OCI-LY7 (cell line): ENCODE data around the gene SLC35F1. TPM values are rescaled to one million over a fixed set of nuclear protein-coding genes. Genes with fewer than 3 reads are reported as not detected.

Experiments
- BruUV-seq: library from RNA; stranded (reverse); fragments of 400-500 nt; replicated peaks from 2 replicates; lab custom pipeline; 2021; lab: Mats Ljungman, UMichigan
- CTCF ChIA-PET: fragments of 300-600 bp; sonication (Branson Sonifier 250); formaldehyde crosslinking; loops from one replicate; lab custom pipeline; 2022; ENCODE audit warnings: antibody characterized with exemption; ENCODE audit not compliant: unreplicated experiment; lab: Charles Lee
- POLR2A ChIA-PET: fragments of 300-600 bp; sonication (Branson Sonifier 250); formaldehyde crosslinking; loops from one replicate; lab custom pipeline; 2022; ENCODE audit warnings: antibody characterized with exemption; lab: Charles Lee
- DNase-seq: peaks from one replicate; pipeline ENCODE4 v3.0.0-alpha.2; 2015; ENCODE audit warnings: low spot score
- H2AFZ ChIP-seq: fragments of 200-600 bp; sonication (generic), shearing (Covaris generic); 2 replicates; pipeline ENCODE4 v1.6.1; 2014; ENCODE audit warnings: mild to moderate bottlenecking, antibody characterized with exemption, low read length, moderate library complexity
- H3K27ac ChIP-seq: fragments of 200-600 bp; sonication (generic); 2 replicates; pipeline ENCODE4 v1.5.1; 2014; ENCODE audit warnings: mixed run types, low read depth, mild to moderate bottlenecking, moderate library complexity, low read length, inconsistent platforms; ENCODE audit not compliant: poor library complexity, severe bottlenecking
- H3K36me3 ChIP-seq: fragments of 200-600 bp; sonication (generic); 2 replicates; pipeline ENCODE4 v1.6.1; 2014; ENCODE audit warnings: mild to moderate bottlenecking, antibody characterized with exemption, low read length, moderate library complexity, mixed read lengths; ENCODE audit not compliant: insufficient read depth
- H3K4me1 ChIP-seq: fragments of 200-600 bp; sonication (generic); 2 replicates; pipeline ENCODE4 v1.5.1; 2014; ENCODE audit warnings: mild to moderate bottlenecking, low read length; ENCODE audit not compliant: insufficient read depth, poor library complexity, severe bottlenecking
- H3K4me2 ChIP-seq: fragments of 200-600 bp; sonication (generic); 2 replicates; pipeline ENCODE4 v1.6.1; 2014; ENCODE audit warnings: mild to moderate bottlenecking, low read length
- H3K4me3 ChIP-seq: fragments of 200-600 bp; sonication (generic); 2 replicates; pipeline ENCODE4 v1.5.1; 2014; ENCODE audit warnings: mild to moderate bottlenecking, low read depth, low read length; ENCODE audit not compliant: poor library complexity, severe bottlenecking
- H3K79me2 ChIP-seq: fragments of 200-600 bp; sonication (generic); 2 replicates; pipeline ENCODE4 v1.6.1; 2016; ENCODE audit warnings: low read depth, mild to moderate bottlenecking, low read length, moderate library complexity, mixed read lengths; ENCODE audit not compliant: insufficient read depth
- H3K9me2 ChIP-seq: fragments of 200-600 bp; sonication (generic); 2 replicates; pipeline ENCODE4 v1.6.1; 2016; ENCODE audit warnings: mild to moderate bottlenecking, low read length, mixed read lengths; ENCODE audit not compliant: insufficient read depth
- H3K9me3 ChIP-seq: fragments of 200-600 bp; sonication (generic); 2 replicates; pipeline ENCODE4 v1.6.1; 2014; ENCODE audit warnings: mild to moderate bottlenecking, mixed run types, low read length, mixed read lengths
- H4K20me1 ChIP-seq: fragments of 200-600 bp; sonication (generic); 2 replicates; pipeline ENCODE4 v1.6.1; 2014; ENCODE audit warnings: mild to moderate bottlenecking, antibody characterized with exemption, low read length, moderate library complexity, mixed read lengths; ENCODE audit not compliant: insufficient read depth
- CTCF ChIP-seq: fragments of 200-600 bp; sonication (generic); conservative IDR thresholded peaks from 2 replicates; pipeline ENCODE4 v1.5.1; 2014; ENCODE audit warnings: mild to moderate bottlenecking, antibody characterized with exemption, low read length, moderate library complexity, mixed read lengths
- EZH2phosphoT487 ChIP-seq: fragments of 200-600 bp; sonication (generic); IDR thresholded peaks from 2 replicates; pipeline ENCODE4 v1.6.1; 2018; ENCODE audit warnings: low read depth, borderline replicate concordance, mild to moderate bottlenecking, mixed run types, antibody characterized with exemption, low read length, moderate library complexity, mixed read lengths
- intact Hi-C: fragments of 100-400 bp; cut with micrococcal nuclease; formaldehyde crosslinking; loops from one replicate; pipeline ENCODE4 v1.10.0; 2022; ENCODE audit not compliant: unreplicated experiment
- total RNA-seq, 2 experiments: library from RNA; depleted of rRNA in 1 of 2; stranded (reverse); fragments of >200 nt in 1 of 2; shearing (Covaris generic) in 1 of 2; gene quantifications; 2 replicates each; pipeline ENCODE4 v1.2.3, GENCODE V29; 2014 to 2022

The SLC35F1 gene
- total RNA-seq, 2 experiments from 2014 or later = 0.03 TPM; not detected in 1

DNA sequence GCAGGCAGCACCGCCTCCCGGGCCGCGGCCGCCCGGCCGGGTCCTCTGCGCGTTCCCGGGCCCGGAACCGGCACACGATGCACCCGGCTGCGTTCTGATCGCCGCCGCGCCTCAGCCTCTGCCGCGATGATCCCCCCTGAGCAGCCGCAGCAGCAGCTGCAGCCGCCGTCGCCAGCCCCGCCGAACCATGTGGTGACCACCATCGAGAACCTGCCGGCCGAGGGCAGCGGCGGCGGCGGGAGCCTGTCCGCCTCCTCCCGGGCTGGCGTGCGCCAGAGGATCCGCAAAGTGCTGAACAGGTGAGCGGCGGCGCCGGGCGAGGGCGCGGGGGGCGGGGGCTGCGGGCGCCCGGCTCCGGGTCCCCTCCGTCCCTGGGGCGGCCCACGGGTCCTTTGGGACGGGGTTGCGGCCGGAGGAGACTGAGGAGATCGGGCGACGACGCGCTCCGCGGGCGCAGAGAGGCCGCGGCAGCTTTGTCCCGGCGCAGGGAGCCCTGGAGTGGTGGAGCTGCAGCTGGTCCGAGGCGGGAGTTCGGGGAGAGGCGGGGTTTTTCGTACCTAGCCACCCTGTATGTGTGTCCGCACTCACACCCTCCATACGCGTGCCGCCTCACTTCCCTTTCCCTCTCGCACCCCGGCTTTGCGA lies 659 bp downstream of the SLC35F1 start:
- no peaks in the 10 kb centered on the region for H3K36me3 ChIP-seq
- BruUV-seq = no TSS peak
- POLR2A ChIA-PET = no interaction called here
- no peaks in the 10 kb centered on the region for H3K4me1 ChIP-seq
- H3K4me2 ChIP-seq = no peak overlapping the region
- no peaks in the 10 kb centered on the region for H3K79me2 ChIP-seq
- intact Hi-C loops = no loop called here
- H3K9me2 ChIP-seq = no peaks in the 10 kb centered on the region
- TF ChIP-seq EZH2phosphoT487 (no peak), CTCF (no peak)
- H2AFZ ChIP-seq = no peak overlapping the region
- H3K4me3 ChIP-seq = no peak overlapping the region
- H4K20me1 ChIP-seq = no peaks in the 10 kb centered on the region
- no peak overlapping the region for H3K27ac ChIP-seq
- CTCF ChIA-PET = no interaction called here
- no peak for DNase-seq
- H3K9me3 ChIP-seq = no peaks in the 10 kb centered on the region

DNA sequence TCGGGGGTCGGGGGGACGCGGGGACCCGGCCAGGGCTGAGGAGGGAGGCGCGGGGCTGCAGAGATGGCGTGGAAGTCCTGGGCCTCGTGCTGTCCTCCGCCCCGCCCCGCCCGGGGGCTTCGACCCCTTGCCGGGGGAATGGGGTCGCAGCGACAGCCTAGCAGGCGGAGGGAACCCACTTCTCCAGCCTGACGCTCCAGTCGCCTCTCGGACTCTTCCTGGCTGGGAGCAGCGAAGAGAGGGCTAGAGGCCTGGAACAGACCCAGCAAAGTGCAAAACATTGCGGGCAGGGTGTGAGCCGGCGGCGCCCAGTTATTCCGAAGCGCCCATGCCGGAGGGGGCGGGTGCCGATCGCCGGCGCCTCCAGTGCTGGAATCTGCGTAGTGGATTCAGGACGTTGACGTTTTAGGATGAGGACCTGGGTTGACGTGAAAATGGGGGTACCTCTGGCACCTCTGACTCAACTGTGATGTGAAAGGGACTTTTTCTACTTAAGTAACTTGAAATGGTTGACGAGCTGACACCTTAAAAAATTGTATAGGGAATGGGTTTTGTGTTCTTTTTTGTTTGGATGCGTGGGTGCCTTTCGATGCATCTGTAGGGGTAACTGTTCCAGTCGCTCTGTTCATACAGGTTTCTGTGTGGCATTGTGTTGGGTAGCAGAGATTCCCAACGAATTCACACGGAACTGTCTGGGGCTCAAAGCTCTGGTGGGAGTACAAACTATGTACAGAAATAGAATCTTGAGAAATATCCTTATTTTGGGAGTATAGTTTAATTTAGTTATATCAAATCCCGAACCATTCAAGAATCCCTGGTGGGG lies 1.4 kb downstream of the SLC35F1 start:
- Histone ChIP-seq H3K79me2 (no peaks in the 10 kb centered on the region), H4K20me1 (no peaks in the 10 kb centered on the region), H3K4me2 (no peak overlapping the region), H2AFZ (no peak overlapping the region), H3K9me3 (no peaks in the 10 kb centered on the region), H3K9me2 (no peaks in the 10 kb centered on the region), H3K27ac (no peak overlapping the region), H3K36me3 (no peaks in the 10 kb centered on the region), H3K4me3 (no peak overlapping the region), H3K4me1 (no peaks in the 10 kb centered on the region)
- ChIA-PET CTCF (no interaction called here), POLR2A (no interaction called here)
- TF ChIP-seq EZH2phosphoT487 (no peak), CTCF (no peak)
- BruUV-seq = no TSS peak
- DNase-seq = no peak
- intact Hi-C loops = no loop called here

DNA sequence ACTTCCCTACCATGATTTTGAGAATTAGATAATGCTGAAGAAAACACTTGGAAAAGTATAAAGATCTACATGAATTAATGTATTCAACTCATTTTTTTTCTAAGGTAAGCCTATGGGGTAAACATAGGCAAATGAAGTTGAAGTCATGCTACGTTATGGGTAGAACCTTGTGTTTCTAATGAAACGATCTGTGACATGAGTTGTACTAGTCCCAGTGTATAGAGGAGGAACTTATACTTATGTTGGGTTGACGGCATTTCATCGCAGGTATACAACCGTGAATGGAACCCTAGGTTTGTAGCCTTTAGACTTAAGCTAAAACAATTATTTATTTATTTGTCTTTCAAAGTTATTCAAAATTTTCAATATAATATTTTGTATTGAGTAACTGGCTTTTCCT lies 2.6 kb downstream of the SLC35F1 start:
- no peak overlapping the region for H2AFZ ChIP-seq
- ChIA-PET CTCF (no interaction called here), POLR2A (no interaction called here)
- no peaks in the 10 kb centered on the region for H3K79me2 ChIP-seq
- H3K4me3 ChIP-seq = no peak overlapping the region
- intact Hi-C loops = no loop called here
- H3K27ac ChIP-seq = no peak overlapping the region
- H4K20me1 ChIP-seq = no peaks in the 10 kb centered on the region
- no peaks in the 10 kb centered on the region for H3K36me3 ChIP-seq
- no peaks in the 10 kb centered on the region for H3K9me2 ChIP-seq
- H3K4me1 ChIP-seq = no peaks in the 10 kb centered on the region
- TF ChIP-seq CTCF = no peak
- no peak for TF ChIP-seq EZH2phosphoT487
- BruUV-seq = no TSS peak
- no peak for DNase-seq
- no peak overlapping the region for H3K4me2 ChIP-seq
- H3K9me3 ChIP-seq = no peaks in the 10 kb centered on the region
